GM19238 (cell line): ENCODE measurements around the gene ZNF362.

ENCODE experiments used
- DNase-seq: peaks from one replicate; pipeline ENCODE4 v3.0.0; 2011; ENCODE audit warnings: low spot score; ENCODE audit not compliant: insufficient read length

Gene ZNF362

GRCh38 chr1:33324677-33325575 is 68.6 kb downstream of the ZNF362 start:
- DNase-seq, result no peak

GRCh38 chr1:33326785-33327184 is 70.5 kb downstream of the ZNF362 start:
- DNase-seq, result no peak

- no peak for DNase-seq
Measured at GRCh38 chr1:33327587-33328325, 71.5 kb downstream of the ZNF362 start.

DNA sequence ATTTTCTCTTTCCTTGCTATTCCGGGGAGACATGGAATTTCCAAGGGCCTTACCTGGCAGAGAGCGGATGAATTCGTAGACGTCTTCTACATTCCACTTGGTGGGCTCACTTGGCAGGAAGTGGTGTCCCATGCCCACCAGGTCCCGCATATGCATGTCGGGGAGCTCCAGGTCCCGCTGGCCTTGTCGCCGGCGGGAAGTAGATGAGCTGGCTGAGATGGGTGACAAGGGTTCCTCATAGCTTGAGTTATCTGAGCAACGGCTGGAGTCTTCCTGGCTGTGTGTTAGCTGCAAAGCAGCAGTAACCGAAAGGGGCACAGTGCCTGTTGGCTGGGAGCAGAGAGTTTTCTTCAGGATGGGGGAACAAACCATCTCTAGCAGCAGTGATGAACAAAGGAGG is 72.5 kb downstream of the ZNF362 start:
- no peak for DNase-seq

DNA sequence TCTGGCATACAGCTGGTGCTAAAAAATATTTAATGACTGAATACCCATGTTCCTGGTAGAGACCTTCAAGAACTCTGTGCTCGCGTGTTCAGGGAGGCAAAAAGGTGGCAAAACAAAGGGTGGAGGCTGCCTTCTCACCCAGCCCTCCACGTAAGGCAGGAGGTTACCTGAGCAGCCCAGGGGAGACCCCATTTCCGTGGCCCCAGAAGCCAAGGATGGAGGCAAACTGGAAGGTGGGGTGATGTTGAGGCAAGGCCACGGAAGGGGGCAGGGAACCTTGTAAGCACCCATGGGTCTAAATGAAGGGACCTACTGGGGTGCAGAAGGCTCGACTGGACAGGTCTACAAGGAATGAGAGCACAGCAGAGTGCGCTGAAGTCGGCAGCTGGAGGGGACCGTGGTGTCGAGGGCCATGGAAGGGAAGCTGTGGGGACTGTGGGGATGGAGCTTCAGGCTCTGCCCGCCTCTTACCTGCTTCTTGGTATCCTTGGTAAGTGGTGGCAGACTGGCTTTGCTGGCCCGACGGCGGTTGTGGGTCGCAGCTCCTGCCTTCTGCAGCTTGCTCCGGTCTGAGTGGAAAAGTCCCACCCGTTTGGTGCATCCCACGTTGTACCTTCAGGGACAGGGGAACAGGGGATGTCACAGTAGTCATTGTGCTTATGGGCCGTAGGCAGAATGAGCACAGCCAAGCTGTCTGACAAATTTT is 73.5 kb downstream of the ZNF362 start:
- DNase-seq, result no peak

DNA sequence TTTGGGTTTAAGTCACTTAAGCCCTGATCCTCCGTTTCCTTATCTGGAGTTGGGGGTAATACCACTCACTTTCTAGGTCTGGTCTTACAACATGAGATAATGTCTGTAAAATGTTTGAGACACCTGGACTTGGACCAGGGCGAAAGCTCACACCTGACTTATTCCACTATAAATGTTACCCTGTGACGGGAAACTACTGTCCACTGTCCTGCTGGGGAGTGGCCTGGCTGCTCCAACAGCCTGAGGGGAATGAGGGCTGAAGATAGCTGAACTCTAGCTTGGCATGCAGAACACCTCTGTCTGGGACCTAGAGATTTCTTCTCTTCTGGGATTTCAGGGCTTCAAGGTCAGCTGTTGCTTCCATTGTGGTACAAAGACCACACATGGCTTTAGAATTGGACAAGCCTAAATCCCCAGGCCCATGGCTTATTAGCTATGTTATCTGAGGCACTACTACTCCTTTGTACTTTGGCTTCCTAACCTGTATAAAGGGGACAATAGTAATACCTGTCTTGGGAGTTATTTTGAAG is 74.1 kb downstream of the ZNF362 start:
- no peak for DNase-seq

- DNase-seq, result no peak
Measured at GRCh38 chr1:33330906-33331305, 74.6 kb downstream of the ZNF362 start.

DNA sequence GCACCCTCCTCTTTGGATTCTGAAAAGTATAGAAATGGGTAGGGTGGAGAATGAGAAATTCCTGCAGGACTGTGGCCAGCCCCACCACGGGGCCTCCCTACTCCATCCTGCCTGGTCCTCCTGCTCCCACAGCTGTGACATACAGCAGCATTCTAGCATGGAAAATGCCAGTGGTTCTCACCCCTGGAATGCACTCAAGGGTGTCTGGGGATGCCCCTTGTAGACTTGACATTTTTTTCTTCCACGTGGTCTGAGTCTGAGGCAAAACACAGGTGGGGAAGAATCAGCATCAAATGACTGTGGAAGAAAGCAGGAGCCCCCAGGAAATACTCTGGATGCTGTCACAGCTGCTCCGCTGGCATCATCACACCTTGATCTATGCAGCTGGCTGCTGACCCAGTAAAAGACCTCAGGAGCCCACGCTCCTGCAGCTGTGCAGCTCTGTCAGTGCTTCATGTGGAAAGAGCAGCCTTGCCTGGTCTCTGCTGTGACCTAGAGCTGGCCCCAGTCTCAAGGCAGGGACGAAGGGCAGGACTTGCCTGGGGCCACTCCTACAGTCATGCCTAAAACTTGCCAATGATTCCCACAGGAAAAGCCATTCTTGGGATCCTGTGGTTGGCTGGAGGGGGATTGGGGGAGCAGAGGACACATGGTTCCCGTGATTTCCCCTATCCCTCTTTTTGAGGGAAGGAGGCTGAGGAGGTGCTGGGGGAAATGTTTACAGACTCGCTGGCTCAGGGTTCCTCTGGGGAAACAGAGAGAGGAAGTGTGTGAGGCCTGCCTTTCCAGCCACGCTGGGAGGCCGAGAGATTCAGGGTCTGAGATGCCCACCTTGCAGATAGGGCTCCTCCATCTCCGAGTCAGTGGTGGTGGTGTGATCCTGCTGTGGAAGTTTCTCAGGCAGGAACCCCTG is 75.4 kb downstream of the ZNF362 start:
- DNase-seq, result no peak

- DNase-seq, result no peak
Measured at GRCh38 chr1:33332357-33332789, 76.1 kb downstream of the ZNF362 start.

DNA sequence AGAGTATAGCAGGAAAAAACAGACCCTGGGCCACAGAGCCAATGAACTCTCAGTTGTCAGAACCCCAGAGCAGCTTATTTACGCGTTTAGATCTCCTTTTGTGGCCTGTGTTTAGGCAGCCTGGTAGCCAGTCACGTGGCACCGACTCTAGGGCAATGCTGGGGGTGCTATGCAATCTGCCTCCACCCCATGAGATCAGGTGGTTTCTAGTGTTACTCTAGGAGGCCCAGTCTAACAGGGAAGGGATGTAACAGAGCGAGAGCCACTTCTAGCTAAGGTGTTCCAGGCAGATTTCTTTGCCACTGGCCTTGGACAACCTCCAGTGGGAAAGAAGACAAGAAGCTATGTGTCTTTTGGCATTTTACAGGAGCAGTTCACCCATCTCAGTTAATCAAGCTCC is 76.6 kb downstream of the ZNF362 start:
- no peak for DNase-seq

GRCh38 chr1:33334081-33334552 is 77.8 kb downstream of the ZNF362 start:
- DNase-seq, result no peak

- DNase-seq, result no peak
Measured at GRCh38 chr1:33335020-33335419, 78.7 kb downstream of the ZNF362 start.

DNA sequence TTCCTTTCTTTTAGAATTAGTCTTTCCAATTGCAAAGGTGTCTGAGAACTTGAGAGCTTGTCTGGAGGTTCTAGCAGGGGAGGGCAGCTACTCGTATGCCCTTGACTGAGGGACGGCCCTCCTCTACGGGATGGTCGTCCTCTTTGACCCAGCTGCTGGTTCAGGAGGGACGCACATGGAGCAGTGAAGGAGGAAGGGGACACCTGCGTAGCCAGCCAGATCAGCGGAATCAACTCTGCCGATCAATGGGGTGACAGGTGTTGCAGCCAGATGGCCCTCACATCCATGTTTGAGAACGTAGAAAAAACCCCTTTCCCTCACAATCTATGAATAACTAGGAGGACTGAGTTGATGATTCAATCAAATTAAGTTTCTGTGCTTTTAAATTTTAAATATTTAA is 80.3 kb downstream of the ZNF362 start:
- DNase-seq, result no peak

- DNase-seq, result no peak
Measured at GRCh38 chr1:33337441-33337840, 81.1 kb downstream of the ZNF362 start.

- no peak for DNase-seq
Measured at GRCh38 chr1:33338048-33338439, 81.8 kb downstream of the ZNF362 start.

- DNase-seq, result no peak
Measured at GRCh38 chr1:33338440-33339211, 82.3 kb downstream of the ZNF362 start.

GRCh38 chr1:33339413-33339812 is 83.1 kb downstream of the ZNF362 start:
- no peak for DNase-seq

- DNase-seq, result no peak
Measured at GRCh38 chr1:33341190-33341589, 84.9 kb downstream of the ZNF362 start.

GRCh38 chr1:33342041-33342723 is 85.9 kb downstream of the ZNF362 start:
- DNase-seq, result no peak
